ENCODE measurements around the gene SFXN5.

SFXN5 gene

DNA sequence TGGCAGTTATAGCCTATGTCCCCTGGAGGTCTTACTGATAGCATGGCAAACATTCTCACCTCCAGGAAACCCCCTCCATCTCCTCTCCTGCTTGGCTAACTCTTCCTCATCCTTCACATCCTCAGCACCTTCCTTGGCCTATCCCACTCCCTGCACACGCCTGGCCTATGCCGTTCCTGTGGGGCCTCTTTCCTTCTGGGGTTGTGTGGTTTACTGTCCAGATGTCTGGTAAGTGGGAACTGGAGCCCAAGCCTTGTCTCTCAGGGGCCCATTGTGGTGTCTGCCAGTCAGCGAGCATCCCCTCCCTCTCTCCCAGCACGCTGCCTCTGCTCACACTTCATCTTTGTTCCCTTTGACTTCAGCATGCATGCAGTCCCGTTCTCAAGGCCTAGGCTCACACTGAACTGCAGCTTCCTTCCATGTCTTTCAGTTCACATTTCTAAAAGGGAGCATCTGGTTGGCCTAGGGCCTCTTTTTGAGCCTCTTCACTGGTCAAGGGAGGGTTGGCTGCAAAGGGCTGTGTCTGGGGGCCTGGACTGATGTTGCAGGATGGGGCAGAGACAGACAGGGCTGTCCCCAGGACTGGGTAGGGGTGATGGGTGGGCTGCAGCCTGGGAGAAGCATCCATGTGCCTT lies 171.2 kb downstream of the SFXN5 start:
- Histone ChIP-seq H3K36me3 (ENCODE audit: control insufficient read depth in 1 of 2, insufficient read depth in 2 of 2, low read length in 2 of 2) (no peaks in the 10 kb centered on the region), H3K27me3 (ENCODE audit: control insufficient read depth in 1 of 2, insufficient read depth in 2 of 2, low read length in 2 of 2) (peaks cover 28 to 42% of the 10 kb centered on the region in 2 donors), H3K4me3 (ENCODE audit: low read depth in 1 of 2, low read length in 2 of 2) (no peak overlapping the region), H3K4me1 (ENCODE audit: control insufficient read depth in 1 of 2, insufficient read depth in 2 of 2, low read length in 2 of 2) (peaks cover 10 to 12% of the 10 kb centered on the region in 2 donors), H3K9me3 (ENCODE audit: control insufficient read depth in 1 of 2, low read length in 2 of 2) (no peaks in the 10 kb centered on the region), H3K27ac (ENCODE audit: low read depth, low read length) (no peak overlapping the region), H3K9ac (ENCODE audit: low read depth in 1 of 2, low read length in 2 of 2) (no peak overlapping the region)

DNA sequence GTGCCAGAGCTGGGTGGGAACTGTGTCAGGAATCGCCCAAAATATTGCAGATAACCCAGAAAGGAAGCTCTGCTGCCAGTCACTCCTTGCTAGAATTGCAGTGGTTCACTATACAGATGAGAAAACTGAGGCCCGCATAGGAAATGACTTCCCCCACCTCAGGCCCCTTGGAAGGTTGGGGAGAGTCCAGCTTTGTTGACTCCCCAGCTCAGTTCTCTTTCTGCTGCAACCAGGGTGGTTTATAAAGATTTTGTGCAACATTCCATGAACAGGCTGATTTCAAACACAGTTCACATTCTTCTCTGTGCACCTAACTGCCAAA lies 173.0 kb downstream of the SFXN5 start:
- Histone ChIP-seq H3K36me3 (ENCODE audit: control insufficient read depth in 1 of 2, insufficient read depth in 2 of 2, low read length in 2 of 2) (no peaks in the 10 kb centered on the region), H3K27me3 (ENCODE audit: control insufficient read depth in 1 of 2, insufficient read depth in 2 of 2, low read length in 2 of 2) (peaks cover 40% of the 10 kb centered on the region in 2 donors)

DNA sequence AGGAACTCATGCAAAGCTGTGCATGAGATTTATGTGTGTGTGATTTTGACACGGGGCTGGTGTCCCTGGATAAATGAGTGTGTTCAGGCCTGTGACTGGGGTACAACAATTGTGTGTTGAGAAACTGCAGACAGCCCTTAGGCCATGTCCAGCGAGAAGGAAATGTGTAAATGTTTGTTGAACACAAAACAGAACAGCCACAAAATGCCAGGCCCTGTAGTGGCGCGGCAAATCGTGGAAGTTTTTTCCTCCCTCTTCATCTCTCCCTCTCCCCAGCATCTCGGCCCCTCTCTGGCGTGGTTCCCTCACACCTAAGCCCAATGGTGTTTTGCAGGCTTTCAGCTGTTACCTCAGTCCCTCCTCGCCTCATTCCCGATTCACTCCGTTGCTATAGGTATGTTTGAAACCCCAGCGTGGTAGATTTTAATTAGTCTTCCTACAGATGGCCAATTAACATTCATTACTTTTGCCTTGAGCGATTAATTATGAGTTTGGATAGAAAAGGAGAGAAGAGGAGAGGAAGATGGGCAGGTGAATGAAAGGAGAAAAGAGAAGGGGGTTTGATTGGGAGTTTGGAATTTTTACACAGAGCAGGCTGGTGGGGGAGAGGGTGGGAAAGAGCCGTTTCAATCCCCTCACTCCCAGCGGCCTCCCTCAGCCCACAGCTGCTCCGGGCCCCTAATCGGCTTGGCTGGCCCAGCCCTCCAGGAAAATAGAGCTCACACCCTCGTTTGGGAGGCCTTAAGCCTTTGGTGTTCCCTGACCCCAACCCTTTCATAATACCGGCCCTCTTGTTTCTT lies 173.5 kb downstream of the SFXN5 start:
- H3K4me1 ChIP-seq (ENCODE audit: control insufficient read depth in 1 of 2, insufficient read depth in 2 of 2, low read length in 2 of 2) = peaks cover 18 to 19% of the 10 kb centered on the region in 2 donors
- no peak overlapping the region for H3K9ac ChIP-seq (ENCODE audit: low read depth in 1 of 2, low read length in 2 of 2)
- H3K4me3 ChIP-seq (ENCODE audit: low read depth in 1 of 2, low read length in 2 of 2) = no peak overlapping the region
- H3K9me3 ChIP-seq (ENCODE audit: control insufficient read depth in 1 of 2, low read length in 2 of 2) = no peaks in the 10 kb centered on the region
- H3K36me3 ChIP-seq (ENCODE audit: control insufficient read depth in 1 of 2, insufficient read depth in 2 of 2, low read length in 2 of 2) = no peaks in the 10 kb centered on the region
- peaks cover 35 to 36% of the 10 kb centered on the region in 2 donors for H3K27me3 ChIP-seq (ENCODE audit: control insufficient read depth in 1 of 2, insufficient read depth in 2 of 2, low read length in 2 of 2)
- H3K27ac ChIP-seq (ENCODE audit: low read depth, low read length) = no peak overlapping the region

More for the DNA sequence above, 173.0 kb downstream of the SFXN5 start:
- Histone ChIP-seq H3K4me1 (ENCODE audit: control insufficient read depth in 1 of 2, insufficient read depth in 2 of 2, low read length in 2 of 2) (peaks cover 18 to 19% of the 10 kb centered on the region in 2 donors), H3K4me3 (ENCODE audit: low read depth in 1 of 2, low read length in 2 of 2) (no peak overlapping the region), H3K9ac (ENCODE audit: low read depth in 1 of 2, low read length in 2 of 2) (no peak overlapping the region), H3K27ac (ENCODE audit: low read depth, low read length) (no peak overlapping the region), H3K9me3 (ENCODE audit: control insufficient read depth in 1 of 2, low read length in 2 of 2) (no peaks in the 10 kb centered on the region)

DNA sequence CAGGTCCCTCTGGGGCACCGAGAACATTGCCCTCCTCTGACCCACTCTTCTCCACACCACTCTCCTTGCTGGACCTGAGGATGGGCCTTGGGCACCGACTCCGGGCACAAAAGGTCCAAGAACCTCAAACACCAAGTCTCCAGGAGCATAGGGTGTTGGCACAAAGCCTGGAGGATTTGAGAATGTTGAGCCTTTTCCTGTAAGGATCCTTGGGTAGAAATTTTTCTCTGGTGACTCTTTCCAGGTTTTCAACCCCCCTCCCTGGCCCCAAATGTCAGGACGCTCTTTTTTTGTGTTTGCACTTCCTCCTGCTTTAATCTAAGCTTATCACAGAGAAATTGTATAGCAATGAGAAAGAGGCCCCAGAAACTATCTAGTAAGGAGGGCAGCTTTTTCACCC lies 175.1 kb downstream of the SFXN5 start:
- H3K4me3 ChIP-seq (ENCODE audit: low read depth in 1 of 2, low read length in 2 of 2) = peak overlapping the region in 1 of 2 donors; percentile 57
- no peak overlapping the region for H3K27ac ChIP-seq (ENCODE audit: low read depth, low read length)
- no peaks in the 10 kb centered on the region for H3K9me3 ChIP-seq (ENCODE audit: control insufficient read depth in 1 of 2, low read length in 2 of 2)
- H3K36me3 ChIP-seq (ENCODE audit: control insufficient read depth in 1 of 2, insufficient read depth in 2 of 2, low read length in 2 of 2) = peaks cover under 1 to 10% of the 10 kb centered on the region in 2 donors
- no peak overlapping the region for H3K9ac ChIP-seq (ENCODE audit: low read depth in 1 of 2, low read length in 2 of 2)
- H3K27me3 ChIP-seq (ENCODE audit: control insufficient read depth in 1 of 2, insufficient read depth in 2 of 2, low read length in 2 of 2) = peaks cover 24 to 33% of the 10 kb centered on the region in 2 donors
- H3K4me1 ChIP-seq (ENCODE audit: control insufficient read depth in 1 of 2, insufficient read depth in 2 of 2, low read length in 2 of 2) = peaks cover 18 to 19% of the 10 kb centered on the region in 2 donors

DNA sequence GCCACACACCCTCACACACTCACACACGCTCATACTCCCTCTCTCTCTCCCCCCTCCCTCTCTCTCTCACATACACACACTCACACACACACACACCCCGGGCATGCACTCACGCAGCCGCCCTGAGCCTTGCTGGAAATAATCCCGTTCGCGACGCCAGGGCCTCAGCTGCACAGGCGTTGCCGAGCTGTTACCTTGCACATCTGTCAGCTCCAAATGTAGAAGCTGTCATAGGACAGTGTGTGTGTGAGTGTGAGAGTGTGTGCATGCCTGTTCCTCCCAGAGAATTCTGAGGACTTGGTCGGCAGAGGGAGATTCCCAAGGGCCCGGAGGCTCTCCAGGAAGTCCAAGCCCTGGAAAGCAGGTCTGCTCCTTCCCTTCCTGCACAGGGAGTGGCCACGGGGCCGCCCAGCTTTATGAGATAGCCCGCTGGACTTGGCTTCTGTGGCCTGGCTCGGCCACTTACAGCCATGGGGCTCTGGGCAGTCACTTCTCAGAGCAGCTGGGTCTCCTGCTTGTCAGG lies 175.7 kb downstream of the SFXN5 start:
- H3K9me3 ChIP-seq (ENCODE audit: control insufficient read depth in 1 of 2, low read length in 2 of 2) = no peaks in the 10 kb centered on the region
- peaks cover 18 to 19% of the 10 kb centered on the region in 2 donors for H3K4me1 ChIP-seq (ENCODE audit: control insufficient read depth in 1 of 2, insufficient read depth in 2 of 2, low read length in 2 of 2)
- peak overlapping the region; percentile 41 to 57 for H3K4me3 ChIP-seq (ENCODE audit: low read depth in 1 of 2, low read length in 2 of 2)
- H3K9ac ChIP-seq (ENCODE audit: low read depth in 1 of 2, low read length in 2 of 2) = no peak overlapping the region
- H3K27me3 ChIP-seq (ENCODE audit: control insufficient read depth in 1 of 2, insufficient read depth in 2 of 2, low read length in 2 of 2) = peaks cover 22 to 27% of the 10 kb centered on the region in 2 donors
- H3K36me3 ChIP-seq (ENCODE audit: control insufficient read depth in 1 of 2, insufficient read depth in 2 of 2, low read length in 2 of 2) = peaks cover 6 to 15% of the 10 kb centered on the region in 2 donors
- no peak overlapping the region for H3K27ac ChIP-seq (ENCODE audit: low read depth, low read length)

DNA sequence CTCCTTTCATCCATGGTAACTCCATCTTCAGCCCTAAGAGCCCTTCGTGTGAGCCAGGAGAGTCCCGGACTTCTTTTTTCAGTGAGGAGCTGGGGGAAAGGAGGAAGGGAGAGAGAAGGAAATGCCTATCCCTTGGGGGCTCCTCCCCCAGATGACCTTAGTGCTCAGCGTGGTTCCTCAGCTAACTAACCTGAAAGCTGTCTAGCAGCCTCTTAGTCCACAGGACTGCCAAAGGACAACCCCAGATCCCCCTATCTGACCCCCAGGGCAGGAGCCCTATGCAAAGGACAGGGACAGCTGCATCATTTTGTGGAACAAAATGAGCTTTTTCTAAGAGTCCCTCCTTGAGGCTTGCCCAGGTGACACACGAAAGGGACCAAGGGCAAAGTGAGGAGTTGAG lies 176.4 kb downstream of the SFXN5 start:
- Histone ChIP-seq H3K27ac (ENCODE audit: low read depth, low read length) (no peak overlapping the region), H3K27me3 (ENCODE audit: control insufficient read depth in 1 of 2, insufficient read depth in 2 of 2, low read length in 2 of 2) (peaks cover 17 to 21% of the 10 kb centered on the region in 2 donors), H3K9ac (ENCODE audit: low read depth in 1 of 2, low read length in 2 of 2) (no peak overlapping the region), H3K9me3 (ENCODE audit: control insufficient read depth in 1 of 2, low read length in 2 of 2) (no peaks in the 10 kb centered on the region), H3K4me3 (ENCODE audit: low read depth in 1 of 2, low read length in 2 of 2) (peak overlapping the region in 1 of 2 donors; percentile 57), H3K36me3 (ENCODE audit: control insufficient read depth in 1 of 2, insufficient read depth in 2 of 2, low read length in 2 of 2) (peaks cover 6 to 15% of the 10 kb centered on the region in 2 donors), H3K4me1 (ENCODE audit: control insufficient read depth in 1 of 2, insufficient read depth in 2 of 2, low read length in 2 of 2) (peaks cover 18 to 19% of the 10 kb centered on the region in 2 donors)

DNA sequence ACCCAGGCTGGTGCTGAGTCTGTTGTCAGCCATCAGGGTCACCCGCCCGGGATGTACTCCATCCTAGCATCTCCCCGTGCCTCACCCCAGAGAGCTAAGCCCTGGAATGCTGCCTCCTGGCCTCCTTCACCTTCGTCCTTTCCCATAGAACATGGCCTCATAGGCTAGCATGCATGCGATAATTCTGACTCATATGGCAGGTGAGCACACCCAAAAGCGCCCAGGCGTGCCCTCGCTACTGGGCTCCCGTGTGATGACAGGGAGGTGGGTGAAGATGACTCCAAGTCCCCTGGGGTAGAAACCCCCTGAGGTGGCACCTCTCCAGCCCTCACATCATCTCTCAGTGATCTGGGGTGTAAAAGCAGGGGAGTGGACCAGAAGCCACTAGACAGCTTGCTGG lies 177.0 kb downstream of the SFXN5 start:
- H3K27me3 ChIP-seq (ENCODE audit: control insufficient read depth in 1 of 2, insufficient read depth in 2 of 2, low read length in 2 of 2) = peaks cover 13 to 21% of the 10 kb centered on the region in 2 donors
- H3K9ac ChIP-seq (ENCODE audit: low read depth in 1 of 2, low read length in 2 of 2) = no peak overlapping the region
- no peaks in the 10 kb centered on the region for H3K9me3 ChIP-seq (ENCODE audit: control insufficient read depth in 1 of 2, low read length in 2 of 2)
- H3K4me3 ChIP-seq (ENCODE audit: low read depth in 1 of 2, low read length in 2 of 2) = no peak overlapping the region
- H3K27ac ChIP-seq (ENCODE audit: low read depth, low read length) = no peak overlapping the region
- H3K4me1 ChIP-seq (ENCODE audit: control insufficient read depth in 1 of 2, insufficient read depth in 2 of 2, low read length in 2 of 2) = peaks cover 22 to 25% of the 10 kb centered on the region in 2 donors
- H3K36me3 ChIP-seq (ENCODE audit: control insufficient read depth in 1 of 2, insufficient read depth in 2 of 2, low read length in 2 of 2) = peaks cover 6 to 15% of the 10 kb centered on the region in 2 donors

DNA sequence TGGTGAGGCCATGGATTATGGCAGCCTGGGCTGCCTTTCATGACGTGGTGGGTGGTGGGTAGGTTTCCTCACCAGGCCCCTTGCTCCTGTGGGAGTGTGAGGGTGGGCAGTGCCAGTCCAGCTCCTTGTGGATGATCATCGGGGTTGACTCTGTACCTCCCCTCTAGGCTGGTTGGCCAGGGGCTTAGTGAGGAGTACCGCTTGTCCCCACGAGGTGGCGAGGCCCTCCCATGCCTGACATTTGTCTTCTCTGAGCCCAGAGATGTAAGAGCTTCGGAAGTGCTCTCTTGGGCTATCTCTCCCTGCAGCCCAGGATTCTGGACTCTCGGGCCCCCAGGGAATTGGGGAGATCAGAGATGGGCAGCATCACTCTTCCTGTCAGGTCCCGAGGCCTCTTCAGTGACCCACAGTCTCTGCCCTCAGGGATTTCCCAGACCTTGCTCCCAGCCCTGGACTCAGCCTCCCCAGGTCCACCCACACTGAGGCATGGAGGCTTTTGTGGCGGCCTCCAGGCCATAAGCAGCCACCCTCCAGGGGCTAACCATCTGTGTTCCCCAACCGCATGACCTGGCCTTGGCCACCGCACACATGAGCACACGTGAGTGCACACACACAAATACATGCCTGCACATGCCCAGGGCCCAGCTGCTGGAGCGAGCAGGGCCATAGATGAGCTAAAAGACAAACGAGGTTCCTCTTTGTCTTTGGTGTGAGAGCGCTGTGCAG lies 177.8 kb downstream of the SFXN5 start:
- no peaks in the 10 kb centered on the region for H3K9me3 ChIP-seq (ENCODE audit: control insufficient read depth in 1 of 2, low read length in 2 of 2)
- no peak overlapping the region for H3K27ac ChIP-seq (ENCODE audit: low read depth, low read length)
- H3K27me3 ChIP-seq (ENCODE audit: control insufficient read depth in 1 of 2, insufficient read depth in 2 of 2, low read length in 2 of 2) = peaks cover 13 to 24% of the 10 kb centered on the region in 2 donors
- peaks cover 6 to 19% of the 10 kb centered on the region in 2 donors for H3K36me3 ChIP-seq (ENCODE audit: control insufficient read depth in 1 of 2, insufficient read depth in 2 of 2, low read length in 2 of 2)
- peaks cover 28 to 32% of the 10 kb centered on the region in 2 donors for H3K4me1 ChIP-seq (ENCODE audit: control insufficient read depth in 1 of 2, insufficient read depth in 2 of 2, low read length in 2 of 2)
- no peak overlapping the region for H3K9ac ChIP-seq (ENCODE audit: low read depth in 1 of 2, low read length in 2 of 2)
- H3K4me3 ChIP-seq (ENCODE audit: low read depth in 1 of 2, low read length in 2 of 2) = no peak overlapping the region

DNA sequence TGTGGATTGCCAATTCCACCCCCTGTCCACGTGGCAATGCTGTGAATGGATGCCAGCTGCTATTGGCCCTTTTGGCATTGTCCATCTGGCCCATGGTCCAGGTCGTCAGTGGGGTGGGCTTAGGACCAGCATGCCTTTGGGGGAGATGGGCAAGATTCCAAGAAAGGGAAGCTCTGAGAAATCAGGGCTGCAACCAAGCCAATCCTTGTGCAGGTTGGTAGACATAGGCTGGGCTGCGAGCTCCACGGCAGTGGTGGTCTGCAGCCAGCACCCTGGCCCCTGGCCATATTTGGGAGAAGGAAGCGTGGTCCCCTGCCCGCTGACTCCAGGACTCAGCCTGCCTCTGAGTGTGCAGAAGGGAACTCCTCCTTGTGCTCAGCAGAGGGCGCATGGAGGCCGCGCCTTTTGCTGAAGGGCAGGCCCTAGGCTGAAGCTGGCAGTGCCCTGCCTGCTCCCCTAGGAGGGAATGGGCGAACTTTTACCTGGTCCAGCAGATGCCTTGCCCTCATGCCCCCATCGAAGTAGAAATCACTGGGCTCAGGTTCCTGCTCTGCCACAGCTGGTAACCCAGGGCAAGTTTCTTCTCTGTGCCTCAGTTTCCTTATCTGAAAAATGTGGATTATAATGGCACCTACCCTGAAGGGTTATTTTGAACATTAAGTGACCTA lies 178.9 kb downstream of the SFXN5 start:
- H3K36me3 ChIP-seq (ENCODE audit: control insufficient read depth in 1 of 2, insufficient read depth in 2 of 2, low read length in 2 of 2) = peaks cover 6 to 19% of the 10 kb centered on the region in 2 donors
- H3K9ac ChIP-seq (ENCODE audit: low read depth in 1 of 2, low read length in 2 of 2) = no peak overlapping the region
- peaks cover 37 to 42% of the 10 kb centered on the region in 2 donors for H3K4me1 ChIP-seq (ENCODE audit: control insufficient read depth in 1 of 2, insufficient read depth in 2 of 2, low read length in 2 of 2)
- no peak overlapping the region for H3K4me3 ChIP-seq (ENCODE audit: low read depth in 1 of 2, low read length in 2 of 2)
- peaks cover 12 to 24% of the 10 kb centered on the region in 2 donors for H3K27me3 ChIP-seq (ENCODE audit: control insufficient read depth in 1 of 2, insufficient read depth in 2 of 2, low read length in 2 of 2)
- H3K27ac ChIP-seq (ENCODE audit: low read depth, low read length) = no peak overlapping the region
- H3K9me3 ChIP-seq (ENCODE audit: control insufficient read depth in 1 of 2, low read length in 2 of 2) = no peaks in the 10 kb centered on the region
